Measurements from ENCODE around the gene WDR36. TPM values are rescaled to one million over a fixed set of nuclear protein-coding genes. Genes with fewer than 3 reads are reported as not detected.
A peak's percentile ranks its signal among the peaks of the same experiment; 100 is the strongest.

The WDR36 gene
- total and polyA plus RNA-seq, 8 donors, result 4.0 to 50.7 (median 7.0) TPM

GRCh38 chr5:111072949-111073682 lies 19.0 kb upstream of the WDR36 start:
- TF ChIP-seq EP300 (IDR thresholded peaks at IDR 0.05), result no peak
- Histone ChIP-seq H3K4me3 (peak overlapping the region; percentile 48 to 54 (median 52)), H3K27ac (peak overlapping the region in 3 of 5 donors; percentile 39 to 75 (median 65)), H3K36me3 (no peaks in the 10 kb centered on the region), H3K9me3 (no peaks in the 10 kb centered on the region), H3K4me1 (peaks cover 0 to 44% (median 26%) of the 10 kb centered on the region in 4 donors), H3K27me3 (peaks cover 0 to 53% (median 31%) of the 10 kb centered on the region in 3 donors)
- DNase-seq, result peak; percentile 28 to 52
- 1 to 4% (median 2%) methylated on average over 40 to 44 of the region's 44 CpGs for WGBS, 5 donors
- intact Hi-C loops (cut with DNase I; ENCODE audit: low total_unique reads), result no loop called here

GRCh38 chr5:111074244-111074643 lies 17.9 kb upstream of the WDR36 start:
- no peaks in the 10 kb centered on the region for H3K9me3 ChIP-seq
- 53 to 75% (median 68%) methylated on average over 2 of the region's 2 CpGs for WGBS, 5 donors
- H3K4me1 ChIP-seq, result peaks cover 0 to 44% (median 26%) of the 10 kb centered on the region in 4 donors
- H3K36me3 ChIP-seq, result no peaks in the 10 kb centered on the region
- peak overlapping the region in 3 of 4 donors; percentile 52 to 54 (median 52) for H3K4me3 ChIP-seq
- TF ChIP-seq POLR2AphosphoS5 (IDR thresholded peaks at IDR 0.05) (no peak), CTCF (IDR thresholded peaks at IDR 0.05) (no peak), POLR2A (IDR thresholded peaks at IDR 0.05) (no peak), EP300 (IDR thresholded peaks at IDR 0.05) (no peak)
- H3K27ac ChIP-seq, result no peak overlapping the region
- H3K27me3 ChIP-seq, result peaks cover 0 to 41% (median 31%) of the 10 kb centered on the region in 3 donors
- no peak for DNase-seq
- intact Hi-C loops (cut with DNase I; ENCODE audit: low total_unique reads), result no loop called here

- Histone ChIP-seq H3K27me3 (peaks cover 0 to 29% (median 20%) of the 10 kb centered on the region in 3 donors), H3K9me3 (no peaks in the 10 kb centered on the region), H3K36me3 (no peaks in the 10 kb centered on the region), H3K4me3 (no peak overlapping the region), H3K4me1 (peaks cover 0 to 33% (median 21%) of the 10 kb centered on the region in 4 donors), H3K27ac (no peak overlapping the region)
- intact Hi-C loops (cut with DNase I; ENCODE audit: low total_unique reads), result no loop called here
- TF ChIP-seq EP300 (IDR thresholded peaks at IDR 0.05), result no peak
- TF ChIP-seq POLR2AphosphoS5 (IDR thresholded peaks at IDR 0.05), result peak in 1 of 3 donors; percentile 27
- no peak for DNase-seq
Observed at GRCh38 chr5:111075520-111075919, 16.6 kb upstream of the WDR36 start.

GRCh38 chr5:111076091-111076490 lies 16.1 kb upstream of the WDR36 start:
- Histone ChIP-seq H3K36me3 (no peaks in the 10 kb centered on the region), H3K4me1 (peaks cover 0 to 27% (median 16%) of the 10 kb centered on the region in 4 donors), H3K4me3 (no peak overlapping the region), H3K27me3 (peaks cover 0 to 23% (median 15%) of the 10 kb centered on the region in 3 donors), H3K9me3 (no peaks in the 10 kb centered on the region), H3K27ac (no peak overlapping the region)
- intact Hi-C loops (cut with DNase I; ENCODE audit: low total_unique reads), result no loop called here
- no peak for TF ChIP-seq POLR2AphosphoS5 (IDR thresholded peaks at IDR 0.05)
- no peak for TF ChIP-seq CTCF (IDR thresholded peaks at IDR 0.05)
- TF ChIP-seq EP300 (IDR thresholded peaks at IDR 0.05), result no peak
- no peak for TF ChIP-seq POLR2A (IDR thresholded peaks at IDR 0.05)
- DNase-seq, result no peak
- WGBS, 5 donors, result 54 to 72% (median 61%) methylated on average over 1 of the region's 1 CpG

GRCh38 chr5:111077678-111078077 lies 14.5 kb upstream of the WDR36 start:
- no peak for DNase-seq
- H3K4me1 ChIP-seq, result peaks cover 0 to 25% (median 15%) of the 10 kb centered on the region in 4 donors
- no peak overlapping the region for H3K27ac ChIP-seq
- no peak for TF ChIP-seq CTCF (IDR thresholded peaks at IDR 0.05)
- no peak for TF ChIP-seq POLR2A (IDR thresholded peaks at IDR 0.05)
- no peak for TF ChIP-seq EP300 (IDR thresholded peaks at IDR 0.05)
- no peak for TF ChIP-seq POLR2AphosphoS5 (IDR thresholded peaks at IDR 0.05)
- H3K9me3 ChIP-seq, result no peaks in the 10 kb centered on the region
- no peak overlapping the region for H3K4me3 ChIP-seq
- WGBS, 5 donors, result 75 to 86% (median 81%) methylated on average over 2 of the region's 2 CpGs
- intact Hi-C loops (cut with DNase I; ENCODE audit: low total_unique reads), result no loop called here
- no peaks in the 10 kb centered on the region for H3K36me3 ChIP-seq
- peaks cover 0 to 13% (median 8%) of the 10 kb centered on the region in 3 donors for H3K27me3 ChIP-seq

Data from stomach (tissue), 9 donors.